Measurements from ENCODE around the gene SPP2. TPM values are rescaled to one million over a fixed set of nuclear protein-coding genes. Genes with fewer than 3 reads are reported as not detected.

Gene SPP2
- total RNA-seq, 1 experiment from 2014 or later: not detected

- intact Hi-C loops (cut with micrococcal nuclease): no loop called here
- CTCF ChIA-PET: interaction anchor here (0.6 kb wide), 1 partner anchor 1546 kb away, joined by 3 read pairs; no protein-coding TSS in a partner anchor
These were observed 21.2 kb downstream of the SPP2 start for GRCh38 chr2:234071664-234072063.

GRCh38 chr2:234072454-234072853 lies 22.0 kb downstream of the SPP2 start:
- no peak overlapping the region for H3K4me3 Mint-ChIP-seq (ENCODE audit: unreplicated experiment)
- H3K4me1 Mint-ChIP-seq (ENCODE audit: insufficient read depth, unreplicated experiment): no peaks in the 10 kb centered on the region
- no peaks in the 10 kb centered on the region for H3K27me3 Mint-ChIP-seq (ENCODE audit: insufficient read depth, unreplicated experiment)
- DNase-seq (ENCODE audit: unreplicated experiment): no peak
- no peak overlapping the region for H3K27ac Mint-ChIP-seq (ENCODE audit: low read depth, unreplicated experiment)
- POLR2A ChIA-PET: no interaction called here
- H3K9me3 Mint-ChIP-seq (ENCODE audit: unreplicated experiment): peaks cover 8% of the 10 kb centered on the region
- no peak for TF ChIP-seq CTCF (IDR thresholded peaks at IDR 0.05; ENCODE audit: unreplicated experiment)
- no TSS peak for BruUV-seq (replicated peaks)
- intact Hi-C loops (cut with micrococcal nuclease): no loop called here
- no peaks in the 10 kb centered on the region for H3K36me3 Mint-ChIP-seq (ENCODE audit: insufficient read depth, unreplicated experiment)
- CTCF ChIA-PET: no interaction called here

More at GRCh38 chr2:234071664-234072063, 21.2 kb downstream of the SPP2 start:
- TF ChIP-seq CTCF (IDR thresholded peaks at IDR 0.05; ENCODE audit: unreplicated experiment): no peak
- Mint-ChIP-seq H3K9me3 (ENCODE audit: unreplicated experiment) (peaks cover 8% of the 10 kb centered on the region), H3K4me1 (ENCODE audit: insufficient read depth, unreplicated experiment) (no peaks in the 10 kb centered on the region), H3K36me3 (ENCODE audit: insufficient read depth, unreplicated experiment) (no peaks in the 10 kb centered on the region), H3K27ac (ENCODE audit: low read depth, unreplicated experiment) (no peak overlapping the region), H3K27me3 (ENCODE audit: insufficient read depth, unreplicated experiment) (no peaks in the 10 kb centered on the region), H3K4me3 (ENCODE audit: unreplicated experiment) (no peak overlapping the region)
- no TSS peak for BruUV-seq (replicated peaks)
- DNase-seq (ENCODE audit: unreplicated experiment): no peak
- POLR2A ChIA-PET: interaction anchor here (0.8 kb wide), 1 partner anchor 20 kb away, joined by 3 read pairs; no protein-coding TSS in a partner anchor

- POLR2A ChIA-PET: interaction anchor here (0.6 kb wide), 1 partner anchor 37 kb away, joined by 3 read pairs; no protein-coding TSS in a partner anchor
- no peaks in the 10 kb centered on the region for H3K4me1 Mint-ChIP-seq (ENCODE audit: insufficient read depth, unreplicated experiment)
- TF ChIP-seq CTCF (IDR thresholded peaks at IDR 0.05; ENCODE audit: unreplicated experiment): no peak
- no peaks in the 10 kb centered on the region for H3K27me3 Mint-ChIP-seq (ENCODE audit: insufficient read depth, unreplicated experiment)
- intact Hi-C loops (cut with micrococcal nuclease): no loop called here
- no peaks in the 10 kb centered on the region for H3K36me3 Mint-ChIP-seq (ENCODE audit: insufficient read depth, unreplicated experiment)
- H3K27ac Mint-ChIP-seq (ENCODE audit: low read depth, unreplicated experiment): no peak overlapping the region
- CTCF ChIA-PET: interaction anchor here (0.8 kb wide), 1 partner anchor 18 kb away, joined by 4 read pairs; no protein-coding TSS in a partner anchor
- BruUV-seq (replicated peaks): no TSS peak
- no peak for DNase-seq (ENCODE audit: unreplicated experiment)
- peaks cover 8% of the 10 kb centered on the region for H3K9me3 Mint-ChIP-seq (ENCODE audit: unreplicated experiment)
- H3K4me3 Mint-ChIP-seq (ENCODE audit: unreplicated experiment): no peak overlapping the region
These were observed 24.4 kb downstream of the SPP2 start for GRCh38 chr2:234074751-234075517.

- CTCF ChIA-PET: no interaction called here
These were observed 25.0 kb downstream of the SPP2 start for GRCh38 chr2:234075518-234075915.

More at GRCh38 chr2:234075518-234075915, 25.0 kb downstream of the SPP2 start:
- intact Hi-C loops (cut with micrococcal nuclease): no loop called here
- H3K9me3 Mint-ChIP-seq (ENCODE audit: unreplicated experiment): peaks cover 6% of the 10 kb centered on the region
- H3K4me3 Mint-ChIP-seq (ENCODE audit: unreplicated experiment): no peak overlapping the region
- H3K4me1 Mint-ChIP-seq (ENCODE audit: insufficient read depth, unreplicated experiment): no peaks in the 10 kb centered on the region
- no TSS peak for BruUV-seq (replicated peaks)
- no peak for DNase-seq (ENCODE audit: unreplicated experiment)
- no peak overlapping the region for H3K27ac Mint-ChIP-seq (ENCODE audit: low read depth, unreplicated experiment)
- H3K27me3 Mint-ChIP-seq (ENCODE audit: insufficient read depth, unreplicated experiment): no peaks in the 10 kb centered on the region
- POLR2A ChIA-PET: no interaction called here
- no peaks in the 10 kb centered on the region for H3K36me3 Mint-ChIP-seq (ENCODE audit: insufficient read depth, unreplicated experiment)
- TF ChIP-seq CTCF (IDR thresholded peaks at IDR 0.05; ENCODE audit: unreplicated experiment): no peak

Data from MCF 10A (cell line).